WTC11 (cell line): ENCODE data around the gene ZNF217. TPM values are rescaled to one million over a fixed set of nuclear protein-coding genes. Genes with fewer than 3 reads are reported as not detected.

Experiments used
- ATAC-seq: fragments of 200-7000 bp; cut with Tn5 transposase; 2 replicates; pipeline ENCODE4 v1.10.0; 2021; ENCODE audit warnings: mild to moderate bottlenecking, moderate library complexity
- CTCF ChIA-PET: fragments of 300-600 bp; sonication (Branson Sonifier 250); formaldehyde crosslinking; loops from one replicate; lab custom pipeline; 2021; ENCODE audit warnings: antibody characterized with exemption; lab: Charles Lee
- POLR2A ChIA-PET: fragments of 350-600 bp; sonication (Branson Sonifier 250); formaldehyde crosslinking; loops from one replicate; lab custom pipeline; 2021; ENCODE audit warnings: antibody characterized with exemption; lab: Charles Lee
- DNase-seq: peaks from one replicate; pipeline ENCODE4 v3.0.0; 2021; ENCODE audit warnings: low spot score
- H3K27ac Mint-ChIP-seq: 2 replicates; pipeline ENCODE4 v1.8.0; 2021; ENCODE audit warnings: mixed read lengths
- H3K27me3 Mint-ChIP-seq: 2 replicates; pipeline ENCODE4 v1.8.0; 2021; ENCODE audit warnings: low read depth, mild to moderate bottlenecking, moderate library complexity, mixed read lengths
- H3K36me3 Mint-ChIP-seq: 2 replicates; pipeline ENCODE4 v1.8.0; 2021; ENCODE audit warnings: mixed read lengths
- H3K4me1 Mint-ChIP-seq: 2 replicates; pipeline ENCODE4 v1.8.0; 2022; ENCODE audit warnings: mixed read lengths
- H3K4me3 Mint-ChIP-seq: 2 replicates; pipeline ENCODE4 v1.8.0; 2021; ENCODE audit warnings: mild to moderate bottlenecking, moderate library complexity, mixed read lengths
- H3K9me3 Mint-ChIP-seq: 2 replicates; pipeline ENCODE4 v1.8.0; 2021; ENCODE audit warnings: mixed read lengths
- AFF4 ChIP-seq: sonication (generic); formaldehyde crosslinking; IDR thresholded peaks from 2 replicates; pipeline ENCODE4 v1.8.1; 2023; ENCODE audit warnings: mild to moderate bottlenecking, missing genetic modification reagents, borderline replicate concordance
- ATF3 ChIP-seq: sonication (generic); formaldehyde crosslinking; conservative IDR thresholded peaks from 2 replicates; pipeline ENCODE4 v1.8.1; 2022; ENCODE audit warnings: mild to moderate bottlenecking, missing genetic modification reagents
- CDX4 ChIP-seq: fragments of 250-450 bp; sonication (Bioruptor Pico); IDR thresholded peaks from 2 replicates; pipeline ENCODE4 v1.9.0; 2021; ENCODE audit warnings: moderate library complexity, mild to moderate bottlenecking, inconsistent platforms, borderline replicate concordance
- CREM ChIP-seq: sonication (generic); formaldehyde crosslinking; IDR thresholded peaks from 2 replicates; pipeline ENCODE4 v1.8.1; 2022; ENCODE audit warnings: mild to moderate bottlenecking, missing genetic modification reagents, moderate library complexity
- EMX1 ChIP-seq: fragments of 250-450 bp; sonication (Bioruptor Pico); IDR thresholded peaks from 2 replicates; pipeline ENCODE4 v1.8.0; 2021; ENCODE audit warnings: mild to moderate bottlenecking
- ETV6 ChIP-seq: sonication (generic); formaldehyde crosslinking; IDR thresholded peaks from 2 replicates; pipeline ENCODE4 v1.8.1; 2022; ENCODE audit warnings: mild to moderate bottlenecking, missing genetic modification reagents
- HMGXB4 ChIP-seq: sonication (generic); formaldehyde crosslinking; IDR thresholded peaks from 2 replicates; pipeline ENCODE4 v1.8.1; 2023; ENCODE audit warnings: mild to moderate bottlenecking, moderate library complexity, missing genetic modification reagents
- MYBL2 ChIP-seq: sonication (generic); formaldehyde crosslinking; IDR thresholded peaks from 2 replicates; pipeline ENCODE4 v1.8.1; 2023; ENCODE audit warnings: mild to moderate bottlenecking, moderate library complexity, missing genetic modification reagents
- NFE2L1 ChIP-seq: sonication (generic); formaldehyde crosslinking; IDR thresholded peaks from 2 replicates; pipeline ENCODE4 v1.8.1; 2023; ENCODE audit warnings: missing genetic modification reagents
- PREB ChIP-seq: sonication (generic); formaldehyde crosslinking; IDR thresholded peaks from 2 replicates; pipeline ENCODE4 v1.8.1; 2022; ENCODE audit warnings: mild to moderate bottlenecking, missing genetic modification reagents, moderate library complexity, borderline replicate concordance
- RELA ChIP-seq: sonication (generic); formaldehyde crosslinking; IDR thresholded peaks from 2 replicates; pipeline ENCODE4 v1.8.1; 2022; ENCODE audit warnings: missing genetic modification reagents, mild to moderate bottlenecking, borderline replicate concordance
- SOX15 ChIP-seq: fragments of 250-450 bp; sonication (Bioruptor Pico); IDR thresholded peaks from 2 replicates; pipeline ENCODE4 v1.9.0; 2021; ENCODE audit warnings: mild to moderate bottlenecking
- TP53 ChIP-seq: sonication (generic); formaldehyde crosslinking; IDR thresholded peaks from 2 replicates; pipeline ENCODE4 v1.8.1; 2023; ENCODE audit warnings: mild to moderate bottlenecking, missing genetic modification reagents
- total RNA-seq: library from RNA; stranded (reverse); gene quantifications from 3 replicates; pipeline ENCODE4 v1.2.3, GENCODE V29; 2021

Gene ZNF217
- total RNA-seq, 1 experiment from 2014 or later = 75.6 TPM

GRCh38 chr20:53574259-53574789, 19.3 kb downstream of the ZNF217 start (continued):
- TF ChIP-seq HMGXB4 = no peak
- no peak for TF ChIP-seq CDX4
- no peak for TF ChIP-seq NFE2L1 (CRISPR knock-in tag)
- no peak for TF ChIP-seq PREB (CRISPR knock-in tag)

- Mint-ChIP-seq H3K9me3 (no peaks in the 10 kb centered on the region), H3K4me3 (no peak overlapping the region), H3K27me3 (no peaks in the 10 kb centered on the region), H3K4me1 (no peaks in the 10 kb centered on the region), H3K27ac (peak overlapping the region; percentile 38; the same call in 1 of the 2 replicates), H3K36me3 (peaks cover 89% of the 10 kb centered on the region)
- DNase-seq = no peak
- ChIA-PET POLR2A (interaction anchor here (0.6 kb wide), 1 partner anchor 925 kb away, joined by 3 read pairs; no protein-coding TSS in a partner anchor), CTCF (interaction anchor here (0.6 to 0.7 kb wide), 2 partner anchors 86 to 344 kb away, joined by 3 to 5 read pairs; no protein-coding TSS in a partner anchor)
- ATAC-seq = no peak
- TF ChIP-seq TP53 = no peak
- no peak for TF ChIP-seq SOX15 (CRISPR knock-in tag)
- no peak for TF ChIP-seq MYBL2
- no peak for TF ChIP-seq ETV6 (CRISPR knock-in tag)
- TF ChIP-seq CREM (CRISPR knock-in tag) = no peak
These were observed 21.9 kb downstream of the ZNF217 start for GRCh38 chr20:53571555-53572286.

- Mint-ChIP-seq H3K36me3 (peaks cover 88% of the 10 kb centered on the region), H3K4me1 (no peaks in the 10 kb centered on the region), H3K9me3 (no peaks in the 10 kb centered on the region), H3K27ac (no peak overlapping the region), H3K27me3 (no peaks in the 10 kb centered on the region), H3K4me3 (no peak overlapping the region)
- no peak for TF ChIP-seq RELA (CRISPR knock-in tag)
- no peak for TF ChIP-seq EMX1 (CRISPR knock-in tag)
- TF ChIP-seq AFF4 (CRISPR knock-in tag) = no peak
- TF ChIP-seq CDX4 = no peak
- no peak for TF ChIP-seq ATF3
- ChIA-PET CTCF (interaction anchor here (0.6 to 1.0 kb wide), 2 partner anchors 88 to 369 kb away, joined by 5 to 6 read pairs; no protein-coding TSS in a partner anchor), POLR2A (interaction anchor here (0.6 kb wide), 1 partner anchor 926 kb away, joined by 3 read pairs; no protein-coding TSS in a partner anchor)
- DNase-seq (no peak), ATAC-seq (no peak)
These were observed 23.0 kb downstream of the ZNF217 start for GRCh38 chr20:53570446-53571276.
